HG03354 (cell line): ENCODE data around the gene TMEM178A.

ENCODE experiments used
- ATAC-seq: cut with Tn5 transposase; IDR thresholded peaks from one replicate; pipeline ENCODE4 v1.9.1; 2021; ENCODE audit warnings: mild to moderate bottlenecking; ENCODE audit not compliant: unreplicated experiment, poor library complexity, severe bottlenecking

The TMEM178A gene

DNA sequence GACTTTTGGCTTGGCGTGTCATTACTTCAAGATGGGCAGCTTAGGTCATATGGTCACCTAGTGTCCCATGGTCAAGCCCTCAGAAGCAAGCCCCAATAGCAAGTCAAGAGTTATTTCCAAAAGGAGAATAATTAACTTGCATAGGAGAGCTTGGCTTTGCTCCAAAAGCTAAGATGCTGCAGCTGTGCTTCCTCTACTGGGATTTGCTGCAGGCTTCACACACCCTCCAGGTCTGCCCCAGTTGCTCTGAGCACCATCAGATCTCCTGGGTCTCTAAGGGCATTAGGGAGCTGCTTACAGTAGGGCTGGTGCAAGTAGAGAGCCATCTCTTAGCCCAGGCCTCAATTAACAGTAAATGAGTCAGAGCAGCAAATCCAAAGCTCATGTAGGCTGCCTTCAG lies 66.8 kb downstream of the TMEM178A start:
- no peak for ATAC-seq

DNA sequence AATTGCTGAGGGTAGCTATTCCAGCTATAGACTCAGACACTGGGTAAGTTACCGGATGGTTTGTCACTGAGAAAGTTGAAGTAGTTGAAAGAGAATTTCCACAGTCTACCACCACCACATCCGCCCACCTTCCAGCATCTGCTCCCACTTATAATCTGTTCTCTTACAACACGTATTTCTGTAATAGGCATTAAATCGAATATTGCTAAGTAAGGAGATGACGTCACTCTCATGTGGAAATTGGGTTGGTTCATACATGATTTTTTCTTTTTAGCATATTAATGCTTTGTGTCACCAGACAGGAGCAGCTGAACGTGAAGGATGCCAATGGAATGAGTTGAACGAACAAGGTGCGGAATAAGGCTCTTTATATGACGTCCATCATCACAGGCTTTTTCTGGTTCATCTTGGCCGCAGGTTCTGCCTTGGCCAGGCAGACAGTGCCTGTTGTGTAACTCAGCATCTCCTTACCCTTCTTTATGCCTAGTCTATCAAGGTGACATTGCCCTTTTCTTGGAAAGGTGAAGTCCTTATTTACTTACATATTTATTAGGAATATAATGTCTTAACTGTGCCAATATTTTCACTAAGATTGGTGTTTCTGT lies 67.5 kb downstream of the TMEM178A start:
- ATAC-seq: no peak

DNA sequence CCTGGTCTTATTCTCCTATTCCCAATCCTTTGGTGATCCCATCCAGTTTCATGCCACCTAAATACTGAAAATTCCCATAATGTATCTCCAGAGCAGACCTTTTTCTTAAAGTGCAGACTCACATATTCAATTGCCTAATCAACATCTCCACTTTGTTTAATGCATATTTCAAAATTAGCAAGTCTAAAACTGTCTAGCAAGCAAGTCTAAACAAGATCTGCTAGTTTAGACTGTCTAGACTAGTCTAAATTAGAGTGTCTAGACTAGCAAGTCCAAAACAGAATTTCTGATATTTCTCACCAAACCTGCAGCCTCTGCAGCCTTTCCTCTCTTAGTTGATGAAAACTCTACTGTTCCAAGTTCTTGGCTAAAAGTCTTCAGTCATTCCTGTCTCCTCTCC lies 68.7 kb downstream of the TMEM178A start:
- ATAC-seq: no peak

DNA sequence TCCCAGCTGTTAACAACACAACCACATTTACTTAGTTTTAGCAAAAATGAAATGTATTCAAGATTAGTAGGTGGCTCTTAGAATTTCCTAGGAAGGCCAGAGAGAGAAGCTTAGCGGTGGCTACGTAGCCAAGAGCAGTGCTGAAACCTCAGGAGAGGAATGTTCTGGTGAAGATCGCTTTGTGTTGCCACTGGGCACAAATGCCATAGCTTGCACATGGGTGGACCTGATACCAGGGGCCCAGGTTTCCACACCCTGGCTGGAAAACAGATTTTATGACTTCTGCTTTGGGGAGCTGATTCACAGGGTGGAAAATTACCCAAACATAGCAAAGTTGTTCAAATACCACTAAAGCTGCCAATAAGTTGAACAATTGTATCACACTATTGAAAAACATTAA lies 69.9 kb downstream of the TMEM178A start:
- ATAC-seq: no peak

DNA sequence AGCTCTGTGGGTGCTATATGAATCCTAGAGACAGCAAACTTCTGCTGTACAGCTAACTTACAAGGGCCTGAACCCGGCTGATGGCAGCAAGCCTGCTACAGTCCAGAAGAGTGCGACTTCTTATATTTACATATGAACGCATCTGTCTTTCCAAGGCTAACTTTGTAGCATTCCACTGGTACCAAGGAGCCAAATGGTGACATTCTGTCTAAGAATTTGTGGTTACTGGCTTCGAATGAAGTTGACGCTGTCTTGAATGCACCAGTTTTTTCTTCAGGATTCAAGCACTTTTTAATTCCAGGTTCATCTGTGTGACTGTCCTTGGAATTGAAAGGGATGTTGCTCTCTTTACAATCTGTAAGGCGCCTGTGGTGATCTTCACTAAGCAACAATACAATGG lies 70.9 kb downstream of the TMEM178A start:
- ATAC-seq: no peak

DNA sequence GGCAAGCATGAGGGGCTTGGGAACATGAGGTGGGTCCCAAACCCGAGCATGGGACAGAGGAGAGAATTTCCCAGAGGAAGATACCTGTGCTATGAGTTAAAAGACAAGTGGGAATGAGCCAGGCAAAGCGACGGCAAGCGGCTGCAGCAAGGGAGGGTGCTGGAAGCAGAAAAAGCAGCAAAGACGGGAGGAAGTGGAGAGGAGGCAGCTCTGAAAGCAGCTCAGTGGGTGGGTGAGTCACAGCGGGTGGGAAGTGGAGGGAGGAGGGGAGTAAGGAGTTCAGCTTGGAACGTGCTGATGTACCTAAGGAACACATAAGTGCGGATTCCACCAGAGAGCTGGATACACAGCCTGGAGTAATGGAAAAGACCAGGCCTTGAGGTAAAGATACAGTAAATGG lies 71.9 kb downstream of the TMEM178A start:
- no peak for ATAC-seq

DNA sequence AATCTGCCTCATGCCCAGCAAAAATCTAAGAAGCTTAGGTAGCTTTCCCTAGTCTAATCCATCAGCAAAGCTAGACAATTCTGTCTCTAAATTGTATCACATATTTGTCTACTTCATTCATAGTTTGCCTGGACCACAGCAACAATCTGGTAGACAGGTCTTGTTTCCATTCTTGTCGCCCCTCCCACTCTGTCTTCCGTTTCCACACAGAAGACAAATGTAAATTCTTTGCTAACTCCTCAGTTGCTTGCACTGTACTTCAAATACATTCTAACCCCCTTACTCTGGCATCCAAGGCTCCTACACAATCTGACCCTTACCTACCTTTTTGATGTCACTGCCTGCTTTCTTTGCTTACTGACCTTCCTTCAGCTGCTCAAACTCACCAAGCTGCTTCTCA lies 73.2 kb downstream of the TMEM178A start:
- ATAC-seq: no peak

DNA sequence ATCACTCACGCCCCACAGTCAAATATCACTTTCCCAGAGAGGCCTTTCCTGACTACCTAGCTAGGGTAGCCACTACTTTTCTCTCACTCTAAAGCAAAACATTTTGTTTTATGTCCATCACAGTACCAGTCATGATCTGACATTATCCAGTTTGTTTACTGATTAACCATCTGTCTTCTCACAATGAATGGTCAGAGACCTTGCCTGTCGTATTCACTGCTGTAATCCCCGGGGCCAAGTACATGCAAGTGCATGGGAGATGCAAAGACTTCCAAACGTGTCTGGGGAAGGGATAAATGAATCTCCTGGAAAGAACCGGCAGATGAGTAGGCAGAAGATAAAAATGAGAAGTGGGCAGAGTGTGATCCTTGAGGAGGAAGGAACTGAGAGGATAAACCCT lies 73.7 kb downstream of the TMEM178A start:
- no peak for ATAC-seq

DNA sequence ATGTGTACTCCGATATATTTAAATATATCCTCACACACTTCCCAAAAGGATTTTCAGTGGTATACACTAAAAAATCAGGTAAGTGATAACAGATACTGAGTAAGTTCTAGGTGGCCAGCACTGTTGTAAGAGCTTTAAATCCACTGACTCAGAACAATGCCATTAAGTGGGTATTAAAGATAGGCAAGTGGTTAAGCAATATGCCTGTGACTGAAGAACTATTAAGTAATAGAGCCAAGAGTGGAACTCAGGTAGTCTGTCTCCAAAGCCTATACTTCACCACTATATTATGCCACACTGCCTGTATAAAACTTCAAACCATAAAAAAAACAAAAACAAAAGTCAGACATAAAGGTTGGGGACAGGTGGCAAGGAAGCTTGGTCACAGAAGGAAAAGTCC lies 76.2 kb downstream of the TMEM178A start:
- no peak for ATAC-seq

DNA sequence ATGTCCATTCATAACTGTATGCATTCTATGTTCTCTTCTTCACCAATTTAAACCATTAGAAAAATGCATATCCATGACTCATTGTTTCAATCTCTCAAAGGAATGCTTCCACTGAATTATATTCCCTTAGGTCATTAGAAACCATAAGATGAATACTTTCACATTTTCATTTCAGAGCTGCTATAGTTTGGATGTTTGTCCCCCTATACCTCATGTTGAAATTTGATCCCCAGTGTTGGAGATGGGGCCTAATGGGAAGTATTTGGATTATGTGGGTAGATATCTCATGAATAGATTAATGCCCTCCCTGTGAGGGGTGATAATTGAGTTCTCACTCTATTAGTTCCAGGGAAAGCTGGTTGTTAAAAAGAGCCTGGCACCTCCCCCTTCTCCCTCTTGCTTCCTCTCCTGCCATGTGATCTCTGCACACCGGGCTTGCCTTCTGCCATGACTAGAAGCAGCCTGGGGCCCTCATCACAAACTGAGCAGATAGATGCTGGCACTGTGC lies 77.6 kb downstream of the TMEM178A start:
- no peak for ATAC-seq

DNA sequence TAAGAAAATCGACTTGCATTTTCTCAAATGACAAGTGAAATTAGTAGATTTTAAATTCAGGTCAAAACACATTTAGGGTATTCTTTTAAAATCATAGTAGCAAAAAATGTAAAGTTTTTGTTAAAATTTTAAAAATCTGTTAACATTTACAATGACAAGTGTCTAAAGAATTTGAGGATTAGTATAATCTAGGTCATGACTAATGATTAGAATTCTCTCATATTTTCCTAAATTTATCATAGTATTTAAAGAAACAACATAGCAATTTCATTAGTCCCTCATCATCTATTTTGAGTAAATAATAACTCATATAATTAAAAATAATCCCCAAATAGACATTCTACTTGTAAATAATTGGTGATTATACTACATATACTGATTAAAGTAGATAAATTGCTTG lies 89.7 kb downstream of the TMEM178A start:
- no peak for ATAC-seq

DNA sequence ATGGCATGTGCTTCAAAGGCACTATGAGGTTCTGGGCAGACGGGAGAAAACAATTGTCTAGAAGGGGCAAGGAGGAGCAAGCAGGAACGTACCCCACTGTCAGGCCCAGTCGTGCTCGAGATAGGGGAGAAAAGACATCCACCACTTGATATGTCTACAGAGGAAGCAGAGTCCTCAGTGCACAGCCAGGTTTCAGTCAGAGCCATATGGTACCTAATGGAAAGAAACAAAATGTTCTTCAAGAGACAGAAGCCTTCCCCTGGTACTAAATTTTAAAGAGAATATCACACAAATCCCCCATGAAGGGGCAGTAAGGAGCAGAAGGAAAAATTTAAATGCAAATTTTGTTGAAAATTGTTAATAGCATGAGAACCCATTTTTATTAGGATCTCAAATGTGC lies 91.4 kb downstream of the TMEM178A start:
- no peak for ATAC-seq

DNA sequence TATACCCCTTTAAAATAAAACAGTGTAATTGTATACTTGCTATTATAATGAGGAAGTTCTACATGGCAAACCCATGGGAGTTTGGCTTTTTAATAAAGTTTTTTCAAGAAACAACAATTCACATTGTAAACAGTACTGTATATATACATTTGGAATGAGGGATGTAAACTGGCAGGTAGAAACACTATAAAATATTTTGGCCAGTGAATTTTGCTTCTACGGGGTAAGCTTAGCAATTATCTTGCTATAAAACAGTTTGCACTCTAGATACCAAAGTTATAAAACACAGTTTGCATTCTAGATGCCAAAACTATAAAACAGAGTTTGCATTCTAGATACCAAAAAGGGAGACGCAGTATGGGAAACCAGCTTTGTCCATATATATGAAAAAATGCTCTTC lies 96.7 kb downstream of the TMEM178A start:
- no peak for ATAC-seq
